ENCODE data around the gene TPSD1. TPM values are rescaled to one million over a fixed set of nuclear protein-coding genes. Genes with fewer than 3 reads are reported as not detected.
"Not testable (repeated sequence)": the region's sequence is repeated elsewhere in the genome, so short reads cannot be mapped to it uniquely, and the experiment has no call there.

TPSD1 gene
- total RNA-seq, 1 donor from 2014 or later, result not detected

DNA sequence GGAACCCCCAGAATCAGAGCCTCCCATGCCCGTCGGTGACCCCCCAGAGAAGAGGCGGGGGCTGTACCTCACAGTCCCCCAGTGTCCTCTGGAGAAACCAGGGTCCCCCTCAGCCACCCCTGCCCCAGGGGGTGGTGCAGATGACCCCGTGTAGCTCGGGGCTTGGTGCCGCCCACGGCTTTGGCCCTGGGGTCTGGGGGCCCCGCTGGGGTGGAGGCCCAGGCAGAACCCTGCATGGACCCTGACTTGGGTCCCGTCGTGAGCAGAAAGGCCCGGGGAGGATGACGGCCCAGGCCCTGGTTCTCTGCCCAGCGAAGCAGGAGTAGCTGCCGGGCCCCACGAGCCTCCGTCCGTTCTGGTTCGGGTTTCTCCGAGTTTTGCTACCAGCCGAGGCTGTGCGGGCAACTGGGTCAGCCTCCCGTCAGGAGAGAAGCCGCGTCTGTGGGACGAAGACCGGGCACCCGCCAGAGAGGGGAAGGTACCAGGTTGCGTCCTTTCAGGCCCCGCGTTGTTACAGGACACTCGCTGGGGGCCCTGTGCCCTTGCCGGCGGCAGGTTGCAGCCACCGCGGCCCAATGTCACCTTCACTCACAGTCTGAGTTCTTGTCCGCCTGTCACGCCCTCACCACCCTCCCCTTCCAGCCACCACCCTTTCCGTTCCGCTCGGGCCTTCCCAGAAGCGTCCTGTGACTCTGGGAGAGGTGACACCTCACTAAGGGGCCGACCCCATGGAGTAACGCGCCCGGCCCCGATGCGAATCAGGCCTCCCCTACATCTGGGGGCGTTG, 34.8 kb upstream of the TPSD1 start:
- DNase-seq (ENCODE audit: low read depth, low spot score), result no peak

DNA sequence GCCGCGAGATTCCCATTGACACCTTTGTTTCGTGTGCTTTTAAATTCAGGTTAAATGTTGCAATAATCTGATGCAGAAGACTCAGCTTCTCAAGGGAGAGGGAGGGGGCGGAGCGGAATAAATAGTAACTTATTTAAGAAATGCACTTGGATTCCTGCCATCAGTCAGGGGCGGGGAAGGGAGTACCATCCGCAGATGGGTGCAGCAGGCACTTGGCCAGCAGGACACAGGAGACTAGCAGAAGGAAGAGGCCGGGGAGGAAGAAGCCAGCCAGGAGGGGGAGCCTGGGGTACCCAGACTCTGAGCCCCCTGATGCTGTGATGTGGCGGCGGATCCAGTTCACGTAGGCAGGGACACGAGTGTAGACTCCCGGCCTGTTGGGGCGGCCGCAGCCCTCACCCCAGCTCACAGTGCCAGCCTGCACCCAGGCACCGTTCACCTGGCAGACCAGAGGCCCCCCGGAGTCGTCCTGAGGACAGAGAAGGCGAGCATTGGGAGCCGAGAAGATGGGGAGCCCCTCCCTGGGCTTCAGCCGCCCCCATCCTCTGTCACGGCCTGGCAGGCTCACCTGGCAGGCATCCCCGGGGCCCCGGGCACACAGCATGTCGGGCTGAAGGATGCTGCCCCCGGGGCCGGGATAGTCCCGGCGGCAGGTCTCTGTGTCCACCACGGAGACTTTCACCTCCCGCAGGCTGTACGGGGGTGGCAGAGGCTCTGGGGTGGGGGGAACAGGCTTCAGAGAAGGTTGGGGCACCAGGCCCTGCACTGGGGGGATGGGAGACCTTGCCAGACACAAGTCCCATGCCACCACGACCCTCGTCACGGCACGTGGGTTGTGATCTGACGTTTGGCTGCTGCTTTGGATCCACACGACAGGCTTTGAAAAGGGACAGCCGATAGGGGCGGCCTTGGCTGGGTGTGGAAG, 34.0 kb upstream of the TPSD1 start:
- DNase-seq (ENCODE audit: low read depth, low spot score), result no peak

DNA sequence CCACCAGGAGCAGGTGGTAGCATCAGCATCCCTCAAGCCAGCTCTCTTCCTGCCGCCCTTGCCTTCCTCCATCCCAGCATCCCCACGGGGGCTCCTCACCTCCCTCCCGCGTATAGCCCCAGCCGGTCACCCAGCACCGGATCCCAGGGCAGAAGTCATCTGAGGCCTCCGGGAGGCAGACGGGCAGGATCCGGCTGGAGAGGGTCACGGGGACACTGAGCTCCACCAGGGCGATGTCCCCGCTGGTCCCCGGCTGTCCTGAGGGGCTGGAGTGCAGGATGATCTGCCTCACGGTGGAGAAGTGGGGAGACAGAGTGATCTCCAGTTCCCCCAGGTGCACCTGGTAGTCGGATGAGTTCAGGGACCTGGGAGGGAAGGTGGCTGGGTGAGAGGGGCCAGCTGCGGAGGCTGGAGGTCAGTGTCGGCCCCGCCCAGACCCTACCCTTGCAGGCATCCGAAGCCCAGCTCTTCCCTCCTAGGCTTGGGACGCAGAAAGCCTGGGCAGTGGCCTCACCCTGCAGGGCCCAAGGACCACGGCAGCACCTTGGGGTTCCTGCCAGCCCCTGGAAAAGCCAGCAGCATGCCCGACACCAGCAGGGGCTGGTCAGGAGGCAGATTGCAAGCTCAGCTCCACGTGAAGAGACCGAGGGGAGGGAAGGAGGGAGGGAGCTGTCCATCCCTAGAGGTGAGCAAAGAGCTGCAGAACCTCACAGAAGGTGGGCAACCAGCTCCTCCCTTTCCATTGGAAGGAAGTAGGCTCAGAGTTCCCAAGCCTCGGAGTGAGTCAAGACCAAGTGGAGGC, 33.1 kb upstream of the TPSD1 start:
- no peak for DNase-seq (ENCODE audit: low read depth, low spot score)

DNA sequence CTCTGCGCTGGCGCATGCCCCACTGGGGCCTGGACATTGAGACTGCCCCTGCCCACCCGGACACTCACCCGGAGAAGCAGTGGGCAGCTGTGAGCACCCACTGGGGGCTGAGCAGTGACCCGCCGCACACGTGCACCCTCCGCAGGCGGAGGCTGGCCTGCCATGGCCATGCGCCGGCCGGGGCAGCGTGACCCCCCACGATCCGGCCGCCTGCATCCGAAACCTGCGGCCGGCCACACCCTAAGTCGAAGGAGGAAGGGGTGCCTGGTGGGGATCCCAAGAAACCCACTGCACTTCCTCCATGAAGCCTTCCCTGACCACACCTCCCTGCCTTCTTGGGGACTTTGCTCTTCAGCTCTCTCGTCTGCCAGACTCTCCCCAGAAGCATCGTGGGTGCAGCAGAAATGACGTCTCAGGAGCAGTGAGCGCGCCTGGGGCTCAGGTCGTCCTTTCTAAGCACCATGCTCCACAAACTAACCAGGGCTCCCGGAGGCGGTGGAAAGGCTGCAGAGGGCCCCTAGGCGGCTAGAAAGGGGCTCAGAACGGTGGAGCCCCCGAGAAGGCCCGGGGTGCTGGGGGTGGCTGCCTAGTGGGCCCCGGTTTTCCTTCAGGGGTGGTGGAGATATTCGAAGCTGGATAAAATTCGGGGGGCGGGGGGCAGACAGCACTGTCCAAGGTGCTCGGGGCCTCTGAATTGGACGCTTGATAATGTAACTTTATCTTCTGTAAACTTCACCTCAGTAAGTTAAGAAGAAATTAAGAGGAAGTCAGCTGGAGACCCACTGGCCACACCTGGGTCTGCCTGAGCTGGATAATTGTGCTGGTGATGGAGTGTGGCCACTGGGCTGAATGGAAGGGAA, 32.3 kb upstream of the TPSD1 start:
- no peak for DNase-seq (ENCODE audit: low read depth, low spot score)

DNA sequence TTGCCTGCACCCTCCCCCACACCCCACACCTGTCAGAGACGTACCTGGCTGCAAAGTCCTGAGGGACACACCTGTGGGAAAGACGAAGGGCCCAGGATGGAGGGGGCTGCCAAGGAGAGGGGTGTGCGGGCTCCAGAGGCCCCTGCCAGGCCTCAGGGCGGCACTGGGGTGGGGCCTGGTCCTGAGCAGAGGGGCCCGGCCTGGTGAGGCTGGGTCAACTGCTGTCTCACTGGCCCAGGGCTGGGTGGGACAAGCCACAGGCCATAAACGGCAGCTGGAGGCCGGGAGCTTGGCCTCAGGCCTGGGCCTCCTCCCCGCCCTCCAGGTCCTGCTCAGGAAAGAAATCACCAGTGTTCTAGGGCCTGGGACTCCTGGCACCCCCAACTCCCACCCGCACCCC, 31.3 kb upstream of the TPSD1 start:
- DNase-seq (ENCODE audit: low read depth, low spot score), result no peak

DNA sequence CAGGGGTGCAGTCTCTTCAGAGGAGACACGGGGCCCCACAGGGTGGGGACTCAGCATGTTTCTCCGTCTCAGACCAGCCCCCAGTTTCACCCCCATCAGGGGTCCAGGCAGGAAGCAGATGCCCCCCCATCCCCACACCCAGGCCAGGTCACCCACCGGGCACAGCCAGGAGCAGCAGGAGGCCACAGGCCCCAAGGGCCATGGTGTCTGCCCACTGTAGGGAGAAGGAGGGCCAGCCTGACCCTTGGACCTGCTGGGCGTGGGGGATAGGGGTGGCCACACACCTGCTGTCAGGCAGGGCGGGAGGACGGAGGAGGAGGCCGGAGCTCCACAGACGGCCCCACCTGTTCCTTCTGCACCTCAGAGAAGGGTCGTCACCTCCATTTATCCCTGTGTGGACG, 30.8 kb upstream of the TPSD1 start, which contains the start of gene TPSG1:
Gene TPSG1 (minus strand): TSS at position 218 of the 401 bp plus-strand sequence. CDS start 16 bp downstream, at position 202.
- DNase-seq (ENCODE audit: low read depth, low spot score), result no peak

DNA sequence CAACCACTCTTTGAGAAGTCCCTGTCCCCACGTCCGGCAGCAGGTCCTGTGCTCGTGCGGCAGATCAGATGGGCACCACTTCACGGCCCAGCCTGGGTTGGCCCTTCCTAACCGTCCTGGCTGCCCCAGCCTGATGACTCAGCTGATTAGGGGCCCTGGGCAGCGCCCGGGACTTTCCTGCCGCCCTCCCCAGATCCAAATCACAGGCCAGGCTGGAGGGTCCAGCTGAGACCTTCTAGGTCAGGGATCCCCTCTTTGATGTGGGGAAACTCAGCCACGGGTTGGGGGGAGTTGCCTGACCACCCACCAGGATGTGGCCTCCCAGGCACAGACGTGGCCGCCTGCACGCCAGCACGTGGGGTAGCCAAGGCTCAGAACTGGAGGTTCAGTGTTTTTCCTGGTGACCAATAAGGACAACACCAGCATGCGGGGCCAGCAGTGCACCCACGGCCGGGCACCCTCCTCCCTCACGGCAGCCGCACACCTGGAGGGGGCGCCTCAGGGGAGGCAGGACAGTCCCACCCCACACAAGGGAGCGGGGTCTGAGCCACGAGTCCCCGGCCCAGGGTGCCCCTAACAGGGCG, 30.0 kb upstream of the TPSD1 start:
- not testable (repeated sequence) for DNase-seq (ENCODE audit: low read depth, low spot score)

DNA sequence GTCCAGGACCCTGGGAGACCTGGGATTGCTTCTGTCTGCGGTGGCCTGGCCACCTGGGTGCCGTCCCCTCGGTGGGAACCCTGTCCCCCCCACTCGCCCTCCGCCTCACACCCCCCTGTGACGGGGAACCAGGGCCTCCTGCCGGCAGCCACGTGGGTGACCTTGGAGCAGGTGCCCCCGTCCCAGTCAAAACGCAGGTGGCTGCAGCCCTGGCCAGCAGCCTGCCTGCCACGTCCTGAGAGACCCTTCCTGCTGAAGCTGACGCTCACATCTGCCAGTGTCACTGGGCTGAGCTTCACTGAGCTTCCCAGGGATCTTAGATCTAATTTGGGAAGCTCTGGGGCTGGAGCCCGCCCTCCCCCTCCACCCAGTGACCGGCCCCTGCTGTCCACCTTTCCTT, 29.2 kb upstream of the TPSD1 start:
- DNase-seq (ENCODE audit: low read depth, low spot score), result not testable (repeated sequence)

DNA sequence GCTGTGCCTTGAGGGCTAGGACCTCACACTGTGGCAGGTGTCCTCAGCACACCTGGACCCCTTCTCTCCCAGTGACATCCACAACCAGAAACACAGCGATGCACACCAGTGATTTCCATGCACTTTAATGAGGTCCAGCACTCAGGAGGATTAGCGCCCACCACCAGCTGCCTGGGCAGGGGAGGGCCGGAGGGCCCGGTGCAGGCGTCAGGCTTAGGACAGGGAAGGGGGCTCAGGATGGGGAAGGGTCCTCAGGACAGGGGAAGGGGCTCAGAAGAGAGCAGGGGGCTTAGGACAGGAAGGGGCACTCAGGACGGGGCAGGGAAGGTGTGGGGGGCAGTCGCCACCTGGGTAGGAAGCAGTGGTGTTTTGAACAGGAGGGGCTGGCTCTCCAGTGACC, 27.6 kb upstream of the TPSD1 start:
- not testable (repeated sequence) for DNase-seq (ENCODE audit: low read depth, low spot score)

DNA sequence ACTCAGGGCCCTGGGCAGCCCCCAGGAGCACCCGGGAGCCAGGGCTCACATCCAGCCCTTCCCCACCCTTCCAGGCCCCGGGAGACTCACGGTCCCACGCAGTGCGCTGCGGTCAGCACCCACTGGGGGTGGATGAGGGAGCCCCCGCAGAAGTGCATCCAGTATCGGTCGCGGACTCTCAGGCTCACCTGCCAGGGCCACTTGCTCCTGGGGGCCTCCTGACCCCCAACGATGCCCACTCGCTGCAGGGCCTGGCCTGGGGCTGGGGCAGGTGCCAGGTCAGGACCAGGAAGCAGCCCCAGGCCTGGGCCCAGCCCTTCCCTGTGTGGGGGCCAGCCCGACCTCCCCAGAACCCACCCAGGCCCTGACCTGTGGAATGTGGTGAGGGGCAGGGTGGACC, 26.4 kb upstream of the TPSD1 start:
- not testable (repeated sequence) for DNase-seq (ENCODE audit: low read depth, low spot score)

DNA sequence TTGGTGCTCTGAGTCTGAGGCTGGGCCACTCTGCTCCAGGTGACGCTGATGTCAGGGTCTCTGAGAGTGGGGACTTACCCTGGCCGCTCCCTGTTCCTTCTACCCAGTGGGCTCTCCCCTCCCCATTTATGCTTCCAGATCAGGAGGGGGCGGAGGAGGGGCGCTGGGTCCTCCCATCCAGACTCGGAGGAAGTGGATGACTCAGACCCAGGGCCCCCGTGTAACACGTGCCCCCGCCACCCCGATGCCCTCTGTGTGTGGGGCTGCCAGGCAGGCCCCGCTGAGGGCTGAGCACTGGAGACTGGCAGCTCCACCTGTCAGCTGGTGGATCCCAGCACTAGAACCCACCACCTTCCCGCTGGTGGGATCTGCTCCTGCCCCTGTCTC, 25.8 kb upstream of the TPSD1 start, which contains the start of gene TPSB2:
Gene TPSB2 (minus strand): TSS at position 101 of the 387 bp plus-strand sequence. CDS start 233 bp downstream, outside the sequence.
- not testable (repeated sequence) for DNase-seq (ENCODE audit: low read depth, low spot score)

DNA sequence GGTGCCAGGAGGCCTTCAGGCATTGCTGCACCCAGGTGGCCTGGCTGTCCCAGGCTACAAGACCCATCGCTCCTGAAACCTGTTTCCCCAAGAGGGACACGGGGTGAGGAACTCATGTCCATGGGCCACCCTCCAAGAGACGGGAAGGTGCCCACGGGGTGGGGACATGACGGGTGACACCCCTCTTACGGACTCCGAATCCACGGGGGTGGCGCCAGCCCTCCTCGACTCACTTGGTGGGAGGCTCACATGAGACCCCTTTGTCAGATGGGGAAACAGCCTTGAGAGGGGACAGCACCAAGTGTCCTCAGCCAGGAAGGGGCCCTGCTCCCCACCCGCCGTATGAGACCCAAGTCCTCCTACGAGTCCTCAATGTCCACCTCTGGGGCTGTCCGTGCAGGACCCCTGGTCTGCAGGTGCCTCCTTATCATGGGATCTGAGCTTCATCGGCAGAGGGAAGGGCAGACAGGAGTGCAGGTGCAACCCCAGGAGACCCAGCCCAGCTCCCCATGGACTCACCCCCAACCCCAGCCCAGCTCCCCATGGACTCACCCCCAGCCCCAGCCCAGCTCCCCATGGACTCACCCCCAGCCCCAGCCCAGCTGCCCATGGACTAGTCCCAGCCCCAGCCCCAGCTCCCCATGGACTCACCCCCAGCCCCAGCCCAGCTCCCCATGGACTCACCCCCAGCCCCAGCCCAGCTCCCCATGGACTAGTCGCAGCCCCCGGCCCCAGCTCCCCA, 25.2 kb upstream of the TPSD1 start:
- not testable (repeated sequence) for DNase-seq (ENCODE audit: low read depth, low spot score)

DNA sequence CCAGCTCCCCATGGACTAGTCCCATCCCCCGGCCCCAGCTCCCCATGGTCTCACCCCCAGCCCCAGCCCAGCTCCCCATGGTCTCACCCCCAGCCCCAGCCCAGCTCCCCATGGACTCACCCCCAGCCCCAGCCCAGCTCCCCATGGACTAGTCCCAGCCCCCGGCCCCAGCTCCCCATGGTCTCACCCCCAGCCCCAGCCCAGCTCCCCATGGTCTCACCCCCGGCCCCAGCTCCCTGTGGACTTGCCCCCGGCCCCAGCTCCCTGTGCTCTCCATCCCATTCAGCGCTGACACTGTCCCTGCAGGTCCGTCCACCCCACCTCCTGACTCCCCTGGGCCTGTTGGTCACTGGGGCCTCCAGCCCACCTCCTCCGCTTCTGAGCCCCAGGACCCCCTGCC, 24.6 kb upstream of the TPSD1 start:
- DNase-seq (ENCODE audit: low read depth, low spot score), result not testable (repeated sequence)

DNA sequence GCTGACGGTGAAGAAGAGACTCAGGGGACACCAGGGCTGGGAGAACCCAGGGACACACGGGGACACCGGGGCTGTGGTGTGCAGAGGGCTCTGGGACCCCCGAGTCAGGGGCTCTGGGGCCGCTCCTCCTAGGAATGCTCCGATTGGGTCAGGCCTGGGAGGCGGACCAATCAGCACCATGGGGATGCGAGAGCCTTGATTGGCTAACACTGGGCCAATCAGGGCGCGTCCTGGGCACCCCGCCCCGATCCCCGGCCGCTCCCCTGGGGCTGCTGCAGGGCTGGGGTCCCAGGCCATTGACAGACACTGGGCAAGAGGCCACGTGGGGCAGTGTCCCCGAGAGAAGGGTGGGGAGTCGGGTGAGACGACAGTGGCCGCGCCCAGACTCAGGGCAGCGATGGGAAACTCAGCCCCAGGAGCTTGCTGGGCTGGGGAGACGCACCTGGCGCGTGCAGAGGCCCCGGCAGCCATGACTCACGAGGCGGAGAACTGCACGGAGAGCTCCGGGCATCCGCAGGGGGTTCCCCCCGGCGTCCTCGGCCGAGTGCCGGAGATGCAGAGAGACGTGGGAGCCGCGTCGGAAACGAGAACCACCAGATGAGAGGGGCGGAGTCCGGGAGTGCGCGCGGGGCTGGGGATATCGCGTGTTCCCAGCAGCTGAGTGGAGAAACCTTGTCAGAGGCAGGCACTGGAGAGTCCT, 23.7 kb upstream of the TPSD1 start:
- DNase-seq (ENCODE audit: low read depth, low spot score), result not testable (repeated sequence)

DNA sequence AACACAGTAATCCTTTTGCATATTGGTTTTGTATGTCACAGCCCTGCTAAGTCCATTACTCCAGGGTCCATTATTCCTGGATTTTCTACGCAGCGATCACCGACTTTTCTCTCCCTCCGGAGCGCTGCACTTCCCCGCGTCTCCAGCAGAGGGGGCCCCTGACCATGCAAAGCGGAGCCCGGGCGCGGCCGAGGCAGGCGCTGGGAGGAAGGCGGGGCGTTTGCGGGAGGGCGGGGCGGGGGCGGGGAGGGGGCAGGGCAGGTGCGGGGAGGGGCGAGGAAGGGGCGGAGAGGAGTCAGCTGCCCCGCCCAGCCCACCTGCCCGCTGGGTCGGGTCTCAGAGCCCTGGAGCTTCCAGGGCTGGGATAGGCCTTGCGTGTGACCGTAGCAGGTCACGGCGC, 19.2 kb upstream of the TPSD1 start:
- not testable (repeated sequence) for DNase-seq (ENCODE audit: low read depth, low spot score)

DNA sequence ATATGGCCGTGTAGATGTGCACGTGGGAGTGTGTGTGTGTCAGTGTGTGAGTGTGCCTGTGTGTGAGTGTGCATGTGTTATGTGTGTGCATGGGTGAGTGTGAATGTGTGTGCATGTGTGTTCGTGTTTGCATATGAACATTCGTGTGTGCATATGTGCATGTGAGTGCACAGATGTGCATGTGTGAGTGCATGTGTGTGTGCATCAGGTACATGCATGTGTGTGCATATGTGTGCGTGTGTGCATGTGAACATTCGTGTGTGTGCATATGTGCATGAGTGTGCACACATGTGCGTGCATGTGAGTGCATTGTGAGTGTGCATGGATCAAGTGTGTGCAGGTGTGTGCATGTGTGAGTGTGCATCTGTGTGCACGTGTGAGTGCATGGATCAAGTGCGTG, 17.9 kb upstream of the TPSD1 start:
- no peak for DNase-seq (ENCODE audit: low read depth, low spot score)

DNA sequence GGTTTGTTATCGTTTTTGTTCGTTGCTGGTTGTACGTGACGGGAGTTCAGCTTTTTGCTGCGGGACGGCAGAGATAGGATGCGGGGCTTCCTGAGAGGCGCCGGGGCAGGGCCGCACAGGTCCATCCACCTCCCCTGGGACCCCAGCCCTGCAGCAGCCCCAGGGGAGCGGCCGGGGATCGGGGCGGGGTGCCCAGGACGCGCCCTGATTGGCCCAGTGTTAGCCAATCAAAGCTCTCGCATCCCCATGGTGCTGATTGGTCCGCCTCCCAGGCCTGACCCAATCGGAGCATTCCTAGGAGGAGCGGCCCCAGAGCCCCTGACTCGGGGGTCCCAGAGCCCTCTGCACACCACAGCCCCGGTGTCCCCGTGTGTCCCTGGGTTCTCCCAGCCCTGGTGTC, 17.0 kb upstream of the TPSD1 start:
- DNase-seq (ENCODE audit: low read depth, low spot score), result not testable (repeated sequence)

DNA sequence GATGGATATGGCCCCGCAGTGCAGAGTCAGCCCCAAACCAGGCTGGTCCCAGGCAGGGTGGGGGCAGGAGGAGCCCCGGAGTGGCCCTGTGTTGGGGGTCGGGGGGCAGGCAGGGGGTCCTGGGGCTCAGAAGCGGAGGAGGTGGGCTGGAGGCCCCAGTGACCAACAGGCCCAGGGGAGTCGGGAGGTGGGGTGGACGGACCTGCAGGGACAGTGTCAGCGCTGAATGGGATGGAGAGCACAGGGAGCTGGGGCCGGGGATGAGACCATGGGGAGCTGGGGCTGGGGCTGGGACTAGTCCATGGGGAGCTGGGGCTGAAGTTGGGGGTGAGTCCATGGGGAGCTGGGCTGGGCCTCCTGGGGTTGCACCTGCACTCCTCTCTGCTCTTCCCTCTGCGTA, 16.3 kb upstream of the TPSD1 start:
- DNase-seq (ENCODE audit: low read depth, low spot score), result not testable (repeated sequence)

DNA sequence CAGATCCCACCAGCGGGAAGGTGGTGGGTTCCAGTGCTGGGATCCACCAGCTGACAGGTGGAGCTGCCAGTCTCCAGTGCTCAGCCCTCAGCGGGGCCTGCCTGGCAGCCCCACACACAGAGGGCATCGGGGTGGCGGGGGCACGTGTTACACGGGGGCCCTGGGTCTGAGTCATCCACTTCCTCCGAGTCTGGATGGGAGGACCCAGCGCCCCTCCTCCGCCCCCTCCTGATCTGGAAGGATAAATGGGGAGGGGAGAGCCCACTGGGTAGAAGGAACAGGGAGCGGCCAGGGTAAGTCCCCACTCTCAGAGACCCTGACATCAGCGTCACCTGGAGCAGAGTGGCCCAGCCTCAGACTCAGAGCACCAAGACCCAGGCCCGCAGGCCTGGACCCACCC, 15.4 kb upstream of the TPSD1 start, which contains the start of gene TPSAB1:
Gene TPSAB1 (plus strand): TSS at position 270 of the 400 bp plus-strand sequence. CDS start 234 bp downstream, outside the sequence.
- not testable (repeated sequence) for DNase-seq (ENCODE audit: low read depth, low spot score)

Measured in pulmonary artery endothelial cell (primary cell).